OCI-LY3 (cell line): ENCODE data around the gene PERP.

Source experiments
- H2AFZ ChIP-seq: fragments of 200-600, 300-600 bp; shearing (Covaris generic); 2 replicates; pipeline ENCODE4 v1.6.0; 2014; ENCODE audit warnings: antibody characterized with exemption, low read depth, low read length
- H3K27ac ChIP-seq: fragments of 200-600, 300-600 bp; sonication (generic); 2 replicates; pipeline ENCODE4 v1.5.1; 2014; ENCODE audit warnings: mild to moderate bottlenecking, low read length, moderate library complexity, mixed read lengths
- H3K27me3 ChIP-seq: fragments of 200-600, 300-600 bp; sonication (generic); 2 replicates; pipeline ENCODE4 v1.6.1; 2014; ENCODE audit warnings: low read depth, low read length, mixed read lengths
- H3K36me3 ChIP-seq: fragments of 200-600, 300-600 bp; sonication (generic); replicated peaks from 2 replicates; pipeline ENCODE3; 2014; ENCODE audit warnings: low read depth, low read length, mixed read lengths
- H3K4me1 ChIP-seq: fragments of 300-600, 200-600 bp; sonication (generic); 2 replicates; pipeline ENCODE4 v1.6.1; 2014; ENCODE audit warnings: low read length, mixed read lengths
- H3K4me2 ChIP-seq: fragments of 200-600, 300-600 bp; sonication (generic); 2 replicates; pipeline ENCODE4 v1.6.1; 2014; ENCODE audit warnings: low read length, mixed read lengths
- H3K4me3 ChIP-seq: fragments of 300-600, 200-600 bp; sonication (generic); 2 replicates; pipeline ENCODE4 v1.5.1; 2014; ENCODE audit warnings: antibody characterized with exemption, mild to moderate bottlenecking, low read length, moderate library complexity
- H3K79me2 ChIP-seq: fragments of 300-600, 200-600 bp; shearing (Covaris generic); 2 replicates; pipeline ENCODE4 v1.6.1; 2014; ENCODE audit warnings: mild to moderate bottlenecking, low read length, mixed read lengths
- H3K9ac ChIP-seq: fragments of 300-600, 200-600 bp; shearing (Covaris generic); 2 replicates; pipeline ENCODE4 v1.6.0; 2014; ENCODE audit warnings: mild to moderate bottlenecking, low read length, moderate library complexity
- H3K9me3 ChIP-seq: fragments of 200-600, 300-600 bp; shearing (Covaris generic); 2 replicates; pipeline ENCODE4 v1.6.1; 2014; ENCODE audit warnings: low read length, mixed read lengths; ENCODE audit not compliant: insufficient read depth
- H4K20me1 ChIP-seq: fragments of 200-600, 300-600 bp; sonication (generic); 2 replicates; pipeline ENCODE4 v1.6.1; 2016; ENCODE audit warnings: low read length, mixed read lengths; ENCODE audit not compliant: insufficient read depth
- CTCF ChIP-seq: fragments of 200-600, 300-600 bp; sonication (generic); IDR thresholded peaks from 2 replicates; pipeline ENCODE4 v1.5.1; 2014; ENCODE audit warnings: antibody characterized with exemption, low read length, low read depth
- EZH2phosphoT487 ChIP-seq: fragments of 200-600 bp; shearing (Covaris generic); IDR thresholded peaks from 2 replicates; pipeline ENCODE4 v1.6.1; 2018; ENCODE audit warnings: antibody characterized with exemption, mixed run types, low read depth

Gene PERP

GRCh38 chr6:138073264-138073663 is 34.0 kb downstream of the PERP start:
- no peak overlapping the region for H2AFZ ChIP-seq
- no peaks in the 10 kb centered on the region for H3K9me3 ChIP-seq
- no peak overlapping the region for H3K27ac ChIP-seq
- H3K27me3 ChIP-seq = no peaks in the 10 kb centered on the region
- H3K4me1 ChIP-seq = no peaks in the 10 kb centered on the region
- H3K9ac ChIP-seq = no peak overlapping the region
- no peaks in the 10 kb centered on the region for H4K20me1 ChIP-seq
- H3K36me3 ChIP-seq = no peaks in the 10 kb centered on the region
- no peak for TF ChIP-seq EZH2phosphoT487
- no peak for TF ChIP-seq CTCF
- no peak overlapping the region for H3K4me2 ChIP-seq
- no peaks in the 10 kb centered on the region for H3K79me2 ChIP-seq
- H3K4me3 ChIP-seq = no peak overlapping the region

- Histone ChIP-seq H3K27me3 (no peaks in the 10 kb centered on the region), H3K9me3 (no peaks in the 10 kb centered on the region), H4K20me1 (no peaks in the 10 kb centered on the region), H3K4me1 (no peaks in the 10 kb centered on the region), H3K79me2 (no peaks in the 10 kb centered on the region), H3K36me3 (no peaks in the 10 kb centered on the region), H3K9ac (no peak overlapping the region), H2AFZ (no peak overlapping the region), H3K27ac (no peak overlapping the region), H3K4me2 (no peak overlapping the region), H3K4me3 (no peak overlapping the region)
- TF ChIP-seq CTCF (no peak), EZH2phosphoT487 (no peak)
These were observed 43.5 kb downstream of the PERP start for GRCh38 chr6:138063726-138064125.

- TF ChIP-seq CTCF = no peak
- no peak for TF ChIP-seq EZH2phosphoT487
- Histone ChIP-seq H3K27me3 (no peaks in the 10 kb centered on the region), H3K4me2 (no peak overlapping the region), H3K4me1 (no peaks in the 10 kb centered on the region), H4K20me1 (no peaks in the 10 kb centered on the region), H3K9ac (no peak overlapping the region), H3K27ac (no peak overlapping the region), H2AFZ (no peak overlapping the region), H3K79me2 (no peaks in the 10 kb centered on the region), H3K4me3 (no peak overlapping the region), H3K36me3 (no peaks in the 10 kb centered on the region), H3K9me3 (no peaks in the 10 kb centered on the region)
These were observed 52.2 kb downstream of the PERP start for GRCh38 chr6:138054982-138055381.

GRCh38 chr6:138052783-138053182 is 54.4 kb downstream of the PERP start:
- H3K9me3 ChIP-seq = no peaks in the 10 kb centered on the region
- no peak overlapping the region for H3K4me2 ChIP-seq
- H3K27me3 ChIP-seq = no peaks in the 10 kb centered on the region
- H3K79me2 ChIP-seq = no peaks in the 10 kb centered on the region
- H3K4me1 ChIP-seq = no peaks in the 10 kb centered on the region
- no peaks in the 10 kb centered on the region for H3K36me3 ChIP-seq
- no peak overlapping the region for H3K4me3 ChIP-seq
- H3K27ac ChIP-seq = no peak overlapping the region
- no peak overlapping the region for H3K9ac ChIP-seq
- H4K20me1 ChIP-seq = no peaks in the 10 kb centered on the region
- TF ChIP-seq CTCF (no peak), EZH2phosphoT487 (no peak)
- no peak overlapping the region for H2AFZ ChIP-seq
